ENCODE measurements around the gene PRDX1. TPM values are rescaled to one million over a fixed set of nuclear protein-coding genes. Genes with fewer than 3 reads are reported as not detected.

Gene PRDX1
- total and polyA plus RNA-seq, 2 of the 13 experiments (the other 11 are each of a cell fraction or from before 2014, with no cell fraction given), result 761 to 1,898 TPM

DNA sequence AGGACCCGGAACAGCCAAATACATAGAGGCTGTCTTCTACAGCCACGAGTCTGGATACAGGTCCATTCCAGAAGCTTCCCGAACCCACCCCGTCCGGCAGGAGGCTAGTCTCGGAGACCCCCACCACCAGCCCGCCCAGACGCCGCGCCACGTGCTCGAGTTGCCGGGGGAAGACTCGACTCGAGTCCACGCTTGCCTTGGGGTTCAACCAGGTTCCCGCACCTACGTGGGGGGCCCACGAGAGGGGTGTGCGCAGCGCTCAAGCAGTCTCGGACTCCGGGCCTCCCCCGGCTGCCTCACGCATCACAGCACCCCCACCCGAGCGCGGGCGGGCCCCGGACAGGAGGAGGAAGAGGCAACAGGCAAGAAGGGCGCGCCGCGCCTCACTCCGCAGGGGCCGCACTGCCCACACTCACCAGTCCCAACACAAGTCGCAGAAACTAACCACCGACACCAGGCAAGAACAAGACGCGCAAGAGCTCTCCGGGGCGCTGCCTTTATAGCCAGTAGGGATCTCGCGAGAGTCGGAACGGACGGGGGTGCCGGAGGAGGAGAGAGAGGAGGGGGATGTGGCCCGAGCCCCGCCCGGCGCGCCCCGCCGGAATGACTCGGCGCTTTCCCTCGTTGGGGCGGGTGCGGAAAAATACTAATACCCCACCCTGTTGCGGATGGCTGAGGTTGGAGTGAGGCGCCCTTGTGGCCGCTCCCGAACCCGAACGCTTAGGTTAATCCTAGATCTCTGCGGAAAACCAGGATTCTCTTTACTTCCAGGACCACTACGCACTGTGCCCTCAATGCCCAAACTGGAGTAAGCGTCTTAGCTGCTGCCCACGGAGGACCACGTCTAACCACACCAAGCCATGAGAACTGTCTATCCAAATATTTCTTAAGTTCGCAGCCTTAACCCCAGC lies at the start of gene PRDX1 (continued):
- TF ChIP-seq, protein P1, sequence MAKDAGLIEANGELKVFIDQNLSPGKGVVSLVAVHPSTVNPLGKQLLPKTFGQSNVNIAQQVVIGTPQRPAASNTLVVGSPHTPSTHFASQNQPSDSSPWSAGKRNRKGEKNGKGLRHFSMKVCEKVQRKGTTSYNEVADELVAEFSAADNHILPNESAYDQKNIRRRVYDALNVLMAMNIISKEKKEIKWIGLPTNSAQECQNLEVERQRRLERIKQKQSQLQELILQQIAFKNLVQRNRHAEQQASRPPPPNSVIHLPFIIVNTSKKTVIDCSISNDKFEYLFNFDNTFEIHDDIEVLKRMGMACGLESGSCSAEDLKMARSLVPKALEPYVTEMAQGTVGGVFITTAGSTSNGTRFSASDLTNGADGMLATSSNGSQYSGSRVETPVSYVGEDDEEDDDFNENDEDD (CRISPR knock-in tag; IDR thresholded peaks at IDR 0.05; ENCODE audit: borderline replicate concordance), result peak; percentile 77
- TF ChIP-seq KDM4B (CRISPR knock-in tag; IDR thresholded peaks at IDR 0.05) (peak; percentile 97), ZNF724P (CRISPR knock-in tag; IDR thresholded peaks at IDR 0.05; ENCODE audit: borderline replicate concordance) (peak; percentile 83; the same call in 1 of the 2 replicates), ZNF326 (CRISPR knock-in tag; IDR thresholded peaks at IDR 0.05; ENCODE audit: borderline replicate concordance) (no peak), GTF2F1 (IDR thresholded peaks at IDR 0.05; ENCODE audit: low read length) (peak; percentile 98), SRY (CRISPR knock-in tag; IDR thresholded peaks at IDR 0.05) (peak; percentile 86), ZNF768 (CRISPR knock-in tag; IDR thresholded peaks at IDR 0.05) (peak; percentile 85), POLR2AphosphoS2 (IDR thresholded peaks at IDR 0.05; ENCODE audit: low read depth, low read length) (peak; percentile 96), MATR3 (CRISPR knock-in tag; IDR thresholded peaks at IDR 0.05) (no peak), PAX8 (CRISPR knock-in tag; IDR thresholded peaks at IDR 0.05; ENCODE audit: borderline replicate concordance) (no peak; the same call in 1 of the 2 replicates), NFIC (IDR thresholded peaks at IDR 0.05; ENCODE audit: low read length) (peak; percentile 53; the same call in 1 of the 2 replicates), RNF2 (conservative IDR thresholded peaks at IDR 0.05; ENCODE audit: low read depth) (0 out of 2 replicates have a peak, but pooled peaks have one; percentile 56), PPARG (CRISPR knock-in tag; conservative IDR thresholded peaks at IDR 0.05) (peak; percentile 84), ZNF780A (CRISPR knock-in tag; IDR thresholded peaks at IDR 0.05) (peak; percentile 45; the same call in 1 of the 2 replicates), HCFC1 (IDR thresholded peaks at IDR 0.05; ENCODE audit: low read depth, low read length) (peak; percentile 52), ZSCAN29 (CRISPR knock-in tag; conservative IDR thresholded peaks at IDR 0.05) (peak; percentile 87)
- TF ChIP-seq, protein P2, sequence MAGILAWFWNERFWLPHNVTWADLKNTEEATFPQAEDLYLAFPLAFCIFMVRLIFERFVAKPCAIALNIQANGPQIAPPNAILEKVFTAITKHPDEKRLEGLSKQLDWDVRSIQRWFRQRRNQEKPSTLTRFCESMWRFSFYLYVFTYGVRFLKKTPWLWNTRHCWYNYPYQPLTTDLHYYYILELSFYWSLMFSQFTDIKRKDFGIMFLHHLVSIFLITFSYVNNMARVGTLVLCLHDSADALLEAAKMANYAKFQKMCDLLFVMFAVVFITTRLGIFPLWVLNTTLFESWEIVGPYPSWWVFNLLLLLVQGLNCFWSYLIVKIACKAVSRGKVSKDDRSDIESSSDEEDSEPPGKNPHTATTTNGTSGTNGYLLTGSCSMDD (CRISPR knock-in tag; IDR thresholded peaks at IDR 0.05), result 0 out of 2 replicates have a peak, but pooled peaks have one; percentile 14
- TF ChIP-seq, protein P3, sequence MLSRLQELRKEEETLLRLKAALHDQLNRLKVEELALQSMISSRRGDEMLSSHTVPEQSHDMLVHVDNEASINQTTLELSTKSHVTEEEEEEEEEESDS (CRISPR knock-in tag; IDR thresholded peaks at IDR 0.05; ENCODE audit: borderline replicate concordance), result no peak; the same call in 1 of the 2 replicates
- TF ChIP-seq, protein P4, sequence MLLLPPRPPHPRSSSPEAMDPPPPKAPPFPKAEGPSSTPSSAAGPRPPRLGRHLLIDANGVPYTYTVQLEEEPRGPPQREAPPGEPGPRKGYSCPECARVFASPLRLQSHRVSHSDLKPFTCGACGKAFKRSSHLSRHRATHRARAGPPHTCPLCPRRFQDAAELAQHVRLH (CRISPR knock-in tag; IDR thresholded peaks at IDR 0.05; ENCODE audit: borderline replicate concordance, low read depth), result peak; percentile 98
- TF ChIP-seq, protein P5, sequence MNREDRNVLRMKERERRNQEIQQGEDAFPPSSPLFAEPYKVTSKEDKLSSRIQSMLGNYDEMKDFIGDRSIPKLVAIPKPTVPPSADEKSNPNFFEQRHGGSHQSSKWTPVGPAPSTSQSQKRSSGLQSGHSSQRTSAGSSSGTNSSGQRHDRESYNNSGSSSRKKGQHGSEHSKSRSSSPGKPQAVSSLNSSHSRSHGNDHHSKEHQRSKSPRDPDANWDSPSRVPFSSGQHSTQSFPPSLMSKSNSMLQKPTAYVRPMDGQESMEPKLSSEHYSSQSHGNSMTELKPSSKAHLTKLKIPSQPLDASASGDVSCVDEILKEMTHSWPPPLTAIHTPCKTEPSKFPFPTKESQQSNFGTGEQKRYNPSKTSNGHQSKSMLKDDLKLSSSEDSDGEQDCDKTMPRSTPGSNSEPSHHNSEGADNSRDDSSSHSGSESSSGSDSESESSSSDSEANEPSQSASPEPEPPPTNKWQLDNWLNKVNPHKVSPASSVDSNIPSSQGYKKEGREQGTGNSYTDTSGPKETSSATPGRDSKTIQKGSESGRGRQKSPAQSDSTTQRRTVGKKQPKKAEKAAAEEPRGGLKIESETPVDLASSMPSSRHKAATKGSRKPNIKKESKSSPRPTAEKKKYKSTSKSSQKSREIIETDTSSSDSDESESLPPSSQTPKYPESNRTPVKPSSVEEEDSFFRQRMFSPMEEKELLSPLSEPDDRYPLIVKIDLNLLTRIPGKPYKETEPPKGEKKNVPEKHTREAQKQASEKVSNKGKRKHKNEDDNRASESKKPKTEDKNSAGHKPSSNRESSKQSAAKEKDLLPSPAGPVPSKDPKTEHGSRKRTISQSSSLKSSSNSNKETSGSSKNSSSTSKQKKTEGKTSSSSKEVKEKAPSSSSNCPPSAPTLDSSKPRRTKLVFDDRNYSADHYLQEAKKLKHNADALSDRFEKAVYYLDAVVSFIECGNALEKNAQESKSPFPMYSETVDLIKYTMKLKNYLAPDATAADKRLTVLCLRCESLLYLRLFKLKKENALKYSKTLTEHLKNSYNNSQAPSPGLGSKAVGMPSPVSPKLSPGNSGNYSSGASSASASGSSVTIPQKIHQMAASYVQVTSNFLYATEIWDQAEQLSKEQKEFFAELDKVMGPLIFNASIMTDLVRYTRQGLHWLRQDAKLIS (CRISPR knock-in tag; IDR thresholded peaks at IDR 0.05), result peak; percentile 98

All from HepG2 (cell line).